Measurements from ENCODE around the gene LHFPL2.
A peak's percentile ranks its signal among the peaks of the same experiment; 100 is the strongest.

The LHFPL2 gene

DNA sequence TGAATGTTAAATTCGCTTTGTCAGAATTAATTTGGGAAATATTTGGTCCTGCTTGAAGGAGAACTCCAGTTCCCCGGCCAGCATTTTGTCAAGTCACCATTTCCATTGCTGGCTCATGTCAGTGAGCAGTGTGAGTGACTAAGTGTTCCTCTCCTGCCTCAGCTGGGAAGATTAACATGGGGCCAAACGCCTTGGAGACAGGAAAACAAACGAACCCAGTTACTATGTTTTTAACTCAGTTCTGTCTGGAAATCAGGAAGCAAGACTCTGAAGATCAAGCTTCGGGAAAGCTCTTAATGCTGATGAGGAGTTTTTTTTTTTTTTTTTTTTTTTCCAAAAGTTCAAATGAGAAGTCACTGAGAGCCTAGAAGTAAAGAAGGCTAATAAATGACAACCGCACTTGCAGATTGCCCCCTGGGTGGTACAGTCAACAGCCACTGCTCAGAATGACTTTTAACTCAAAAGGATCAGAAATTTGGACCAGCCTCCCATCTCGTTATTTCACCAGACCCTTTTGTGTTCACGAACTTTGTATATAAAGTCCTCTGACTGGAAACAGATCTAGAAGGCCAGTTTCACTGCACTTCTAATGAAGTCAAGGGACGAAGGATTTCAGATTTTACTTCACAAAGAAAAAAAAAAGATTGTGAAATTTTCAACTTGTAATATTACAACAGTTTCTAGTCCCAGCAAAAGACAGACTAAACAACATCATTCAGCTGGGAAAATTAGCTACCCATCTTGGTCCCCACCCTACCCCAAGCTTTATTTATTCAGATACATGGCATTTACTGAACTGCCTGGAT, 121.3 kb downstream of the LHFPL2 start:
- DNase-seq: peak; percentile 70
- in situ Hi-C loops (cut with HindIII; ENCODE audit: low pct_ligation_motif_present, low pct_unique_long_range_greater_than_20kb, low sequenced_read_pairs): loop anchor here (25.0 kb wide), 1 partner anchor 110 kb away; the partner anchor contains the start of gene LHFPL2

DNA sequence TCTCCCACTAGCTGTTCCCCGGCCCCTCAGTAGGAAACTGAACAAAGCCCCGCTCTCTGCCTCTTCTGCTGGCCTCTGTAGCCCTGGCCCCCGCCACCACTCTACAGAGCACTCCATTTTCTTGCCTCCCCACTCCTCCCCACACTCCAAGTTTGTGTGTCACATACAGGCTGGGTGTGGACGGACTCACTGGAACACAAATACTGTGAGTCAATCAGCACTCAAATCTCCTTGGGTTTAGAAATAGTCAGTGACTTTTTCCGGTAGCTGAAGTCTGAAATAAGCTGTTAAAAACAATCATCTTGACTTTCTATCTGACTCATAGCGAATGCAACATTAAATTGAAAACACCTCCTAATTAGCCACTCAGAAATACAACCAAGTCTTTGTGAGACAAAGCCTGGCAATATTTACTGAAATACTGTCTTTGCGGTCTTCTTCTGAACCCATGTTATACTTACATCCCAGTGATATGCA, 122.5 kb downstream of the LHFPL2 start:
- in situ Hi-C loops (cut with HindIII; ENCODE audit: low pct_ligation_motif_present, low pct_unique_long_range_greater_than_20kb, low sequenced_read_pairs): loop anchor here (25.0 kb wide), 1 partner anchor 111 kb away; the partner anchor contains the start of gene LHFPL2

DNA sequence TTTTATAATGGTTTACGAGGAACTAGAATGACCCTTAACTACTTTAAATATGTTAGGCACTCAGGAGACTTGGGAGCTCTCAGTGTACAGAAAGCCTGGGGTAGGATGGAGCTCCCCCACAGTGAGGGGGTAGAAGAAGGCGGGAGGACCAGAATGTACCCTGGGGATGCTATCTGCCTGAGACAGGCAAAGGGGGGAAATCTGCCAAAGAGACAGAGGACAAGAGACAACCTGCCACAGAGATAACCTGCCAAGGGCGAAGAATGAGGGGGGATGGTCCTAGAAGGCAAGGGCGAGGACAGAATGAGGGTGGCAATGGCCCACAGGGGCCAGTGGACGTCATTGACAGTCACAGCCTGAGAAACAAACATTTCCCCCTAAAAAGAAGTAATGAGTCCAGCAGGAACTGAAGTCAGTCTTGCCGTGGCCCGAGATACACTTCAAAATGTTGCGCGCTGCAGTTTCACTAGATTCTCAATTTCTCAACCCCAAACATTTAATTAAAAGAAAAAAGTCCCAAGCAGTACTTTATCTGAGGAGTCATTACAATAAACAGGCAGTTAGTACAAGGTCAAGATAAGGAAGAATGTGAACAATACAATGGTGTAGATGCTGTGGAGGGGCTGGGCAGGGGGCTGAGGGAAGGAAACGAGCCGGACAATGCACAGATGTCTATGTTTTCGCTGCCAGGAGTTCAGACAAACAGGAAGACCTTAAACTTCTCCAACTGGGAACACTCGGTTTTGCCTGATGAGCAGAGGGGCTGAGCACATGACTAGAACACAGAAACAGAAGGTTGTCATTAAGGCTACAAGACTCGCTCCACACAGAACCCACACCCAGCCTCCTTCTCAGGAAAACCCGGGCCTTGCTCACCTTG, 125.0 kb downstream of the LHFPL2 start:
- in situ Hi-C loops (cut with HindIII; ENCODE audit: low pct_ligation_motif_present, low pct_unique_long_range_greater_than_20kb, low sequenced_read_pairs): no loop called here
- no peak for DNase-seq

More for the DNA sequence above, 122.5 kb downstream of the LHFPL2 start:
- DNase-seq: no peak

DNA sequence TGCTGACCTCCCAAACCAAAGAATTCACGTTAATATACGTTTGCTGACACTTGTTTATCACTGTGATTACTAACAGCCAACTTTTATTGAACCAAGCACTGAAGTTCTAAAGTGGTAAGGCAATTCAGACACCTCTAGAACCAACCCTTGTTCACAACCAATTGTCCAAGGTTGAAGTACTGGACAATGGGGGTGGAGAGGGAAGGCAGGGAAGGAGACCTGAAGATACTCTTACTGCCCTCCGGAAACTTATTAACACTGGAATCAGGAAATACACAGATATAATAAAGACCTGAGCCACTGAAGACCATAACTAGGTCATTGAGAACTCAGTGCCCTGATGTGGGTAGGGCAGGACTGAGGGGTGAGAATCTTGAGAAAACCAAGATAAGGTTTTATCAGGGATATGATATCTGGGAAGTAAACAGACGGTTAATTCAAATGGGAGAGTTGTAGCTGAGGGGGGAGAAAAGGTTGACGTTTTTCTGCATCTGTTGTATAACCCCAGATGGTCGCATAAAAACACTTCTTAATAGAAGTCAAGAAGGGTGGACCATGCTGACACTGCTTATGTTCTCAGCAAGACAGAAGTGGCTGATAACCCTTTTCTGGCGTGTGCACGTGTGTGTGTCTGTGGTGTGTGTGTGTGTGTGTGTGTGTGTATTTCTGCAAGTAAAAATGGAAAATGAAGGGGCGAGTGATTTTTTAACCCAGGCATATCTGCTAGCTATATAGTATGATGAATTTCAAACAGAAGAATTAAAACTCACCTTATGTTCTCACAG, 125.9 kb downstream of the LHFPL2 start:
- in situ Hi-C loops (cut with HindIII; ENCODE audit: low pct_ligation_motif_present, low pct_unique_long_range_greater_than_20kb, low sequenced_read_pairs): no loop called here
- DNase-seq: no peak

DNA sequence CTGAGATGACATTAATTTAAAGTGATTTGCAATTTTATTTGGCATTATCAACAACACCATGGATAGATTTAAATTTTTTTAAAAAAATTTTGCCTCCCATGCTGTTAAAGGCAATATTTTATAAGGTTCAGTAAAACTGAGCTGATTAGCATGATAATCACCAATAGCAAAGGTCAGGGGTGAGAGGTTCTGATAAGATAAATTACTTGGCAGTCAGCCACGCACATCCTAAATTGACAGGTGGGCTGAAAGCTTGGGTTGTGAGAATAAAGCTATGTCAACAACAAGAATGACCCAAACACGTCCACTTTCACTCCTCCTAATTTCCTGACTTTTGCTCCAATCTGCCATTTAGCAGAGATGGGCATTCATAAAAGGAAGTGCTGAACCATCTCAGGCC, 127.1 kb downstream of the LHFPL2 start:
- in situ Hi-C loops (cut with HindIII; ENCODE audit: low pct_ligation_motif_present, low pct_unique_long_range_greater_than_20kb, low sequenced_read_pairs): no loop called here
- no peak for DNase-seq

DNA sequence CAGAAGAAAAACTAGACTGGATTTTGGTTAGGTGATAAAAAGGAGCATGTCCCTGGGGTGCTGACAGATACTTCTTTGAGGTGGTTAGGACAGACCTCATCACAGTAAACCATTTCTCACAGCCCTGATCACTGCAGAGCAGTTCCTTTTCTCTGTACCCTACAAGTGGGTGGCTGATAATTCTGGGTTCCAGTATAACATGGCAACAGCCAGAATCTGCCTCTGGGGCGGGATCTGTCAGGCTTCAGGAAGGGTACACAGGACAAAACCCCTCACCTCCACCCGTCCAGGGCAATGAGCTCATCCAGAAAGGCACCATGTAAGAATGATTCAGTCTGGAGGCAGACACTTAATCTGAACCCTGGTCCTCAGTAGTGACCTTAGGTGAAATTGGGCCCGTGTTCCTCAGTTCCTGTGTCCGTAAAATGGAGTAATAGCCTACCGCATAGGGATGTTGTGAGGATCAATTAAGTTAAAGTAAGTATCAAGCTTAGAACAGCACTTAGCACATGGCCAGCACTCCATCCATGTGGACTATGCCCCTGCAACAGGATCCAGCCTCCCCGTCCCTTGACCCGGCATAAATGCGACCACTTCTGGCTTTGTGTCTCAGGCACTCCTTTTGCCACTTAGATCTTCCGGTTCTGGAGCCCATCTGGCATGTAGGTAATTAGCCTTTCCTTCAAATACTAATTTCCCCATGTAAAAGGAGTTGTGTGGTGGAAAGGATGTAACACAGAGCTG, 129.2 kb downstream of the LHFPL2 start:
- DNase-seq: no peak
- in situ Hi-C loops (cut with HindIII; ENCODE audit: low pct_ligation_motif_present, low pct_unique_long_range_greater_than_20kb, low sequenced_read_pairs): no loop called here

DNA sequence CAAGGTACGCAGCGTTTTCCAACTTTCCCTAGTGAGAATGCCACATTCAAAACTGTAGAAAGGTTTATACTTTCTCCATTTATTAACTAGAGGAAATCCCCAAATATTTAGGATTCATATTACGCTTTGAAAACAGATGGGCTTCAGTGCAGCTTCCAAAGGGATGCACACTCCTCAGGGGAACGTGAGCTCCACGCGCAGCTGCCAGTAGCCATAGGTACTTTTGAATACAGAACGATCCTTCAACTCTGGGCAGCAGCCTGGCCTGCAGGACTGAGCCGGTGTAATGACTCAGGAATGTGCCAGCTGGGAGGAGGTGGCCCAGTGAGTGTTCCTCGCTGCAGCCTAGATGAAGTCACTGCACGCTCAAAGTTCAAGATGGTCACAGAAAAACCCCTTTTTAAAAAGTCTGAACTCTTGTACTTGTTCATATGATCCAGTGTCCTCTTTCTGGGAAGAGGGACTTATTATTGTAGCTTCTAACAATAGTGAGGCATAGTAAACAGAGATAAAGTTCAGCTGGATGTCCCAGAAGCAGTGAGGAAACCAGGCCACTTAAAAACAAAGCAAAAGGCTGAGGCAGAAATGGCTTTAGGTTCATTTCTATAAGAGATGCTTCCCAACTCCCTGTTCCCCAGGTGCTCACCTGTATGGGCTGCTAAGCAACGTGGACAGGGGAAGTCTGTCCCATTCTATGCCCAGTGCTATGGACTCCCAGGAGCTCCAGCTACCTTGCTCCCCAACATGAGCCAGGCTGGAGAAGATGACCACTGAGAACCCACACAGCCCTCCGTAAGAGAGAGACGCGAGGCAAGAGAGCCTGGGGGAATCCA, 130.0 kb downstream of the LHFPL2 start:
- in situ Hi-C loops (cut with HindIII; ENCODE audit: low pct_ligation_motif_present, low pct_unique_long_range_greater_than_20kb, low sequenced_read_pairs): no loop called here
- DNase-seq: peak; percentile 82

DNA sequence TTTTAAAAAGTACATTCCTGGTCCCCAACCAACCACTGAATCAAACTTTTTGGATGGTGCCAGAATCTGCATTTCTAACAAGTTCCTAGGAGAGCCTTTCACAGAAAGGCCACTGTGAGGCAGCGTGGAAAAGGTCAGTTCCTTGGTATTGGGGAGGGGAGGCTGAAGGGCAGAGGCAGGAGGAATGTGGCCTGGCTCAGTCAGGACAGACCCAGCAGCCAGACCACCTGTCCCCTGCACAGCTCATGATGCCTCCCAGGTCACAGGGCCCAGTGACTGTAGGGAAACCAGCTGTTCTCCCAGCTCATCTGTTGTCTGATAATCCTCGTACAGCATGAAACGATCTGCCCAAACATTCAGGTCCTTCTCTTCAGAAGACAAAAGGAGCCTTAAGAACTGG, 132.9 kb downstream of the LHFPL2 start:
- no peak for DNase-seq
- in situ Hi-C loops (cut with HindIII; ENCODE audit: low pct_ligation_motif_present, low pct_unique_long_range_greater_than_20kb, low sequenced_read_pairs): no loop called here

DNA sequence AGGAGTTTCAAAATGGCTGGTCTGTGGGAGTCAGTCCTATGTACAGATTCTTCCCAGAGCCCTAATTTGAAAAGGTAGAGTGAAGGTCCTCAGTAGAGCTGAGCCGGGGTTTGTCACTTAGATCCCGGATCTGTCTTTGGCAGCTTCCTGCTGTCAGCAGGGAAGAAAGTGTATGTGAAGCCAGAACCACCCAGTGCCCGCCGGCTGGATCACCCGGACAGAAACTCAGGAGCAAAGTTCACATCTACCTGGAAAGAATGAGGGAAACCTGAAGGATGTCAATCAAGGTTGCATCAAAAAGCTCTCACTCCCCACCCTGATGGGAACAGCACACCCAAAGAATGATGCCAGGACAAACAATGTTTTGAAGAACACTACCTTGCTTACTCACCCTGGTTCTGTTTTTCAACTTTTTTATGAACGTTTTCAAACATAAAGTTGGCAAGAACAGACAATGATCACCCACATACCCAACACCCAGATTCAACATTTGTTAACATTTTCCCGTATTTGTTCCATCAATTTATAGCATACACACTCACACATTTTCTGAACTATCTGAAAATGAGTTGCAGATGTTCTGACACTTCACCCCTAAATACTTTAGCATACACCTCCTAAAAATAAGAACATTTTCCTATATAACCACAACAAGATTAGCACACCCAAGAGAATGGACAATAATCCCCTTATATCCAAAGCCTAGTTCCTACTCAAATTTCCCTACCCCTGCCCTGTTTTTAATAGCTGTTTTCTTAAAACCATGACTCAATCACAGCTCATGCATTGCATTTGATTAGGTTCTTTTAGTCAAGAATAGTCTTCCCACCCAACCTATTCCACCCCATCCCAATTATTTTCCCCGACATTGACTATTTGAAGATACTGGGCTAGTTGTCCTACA, 133.9 kb downstream of the LHFPL2 start:
- DNase-seq: no peak
- in situ Hi-C loops (cut with HindIII; ENCODE audit: low pct_ligation_motif_present, low pct_unique_long_range_greater_than_20kb, low sequenced_read_pairs): no loop called here

DNA sequence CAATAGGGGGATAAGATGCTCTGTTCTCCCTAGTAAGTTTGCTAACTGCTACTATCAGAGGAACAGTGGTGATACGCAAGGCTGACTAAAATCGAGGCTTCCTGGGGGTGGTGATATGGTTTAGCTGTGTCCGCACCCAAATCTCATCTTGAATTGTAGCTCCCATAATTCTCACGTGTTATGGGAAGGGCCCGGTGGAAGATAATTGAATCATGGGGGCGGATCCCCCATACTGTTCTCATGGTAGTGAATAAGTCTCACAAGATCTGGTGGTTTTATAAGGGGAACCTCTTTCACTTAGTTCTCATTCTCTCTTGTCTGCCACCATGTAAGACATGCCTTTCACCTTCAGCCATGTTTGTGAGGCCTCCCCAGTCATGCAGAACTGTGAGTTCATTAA, 135.1 kb downstream of the LHFPL2 start:
- in situ Hi-C loops (cut with HindIII; ENCODE audit: low pct_ligation_motif_present, low pct_unique_long_range_greater_than_20kb, low sequenced_read_pairs): no loop called here
- no peak for DNase-seq

DNA sequence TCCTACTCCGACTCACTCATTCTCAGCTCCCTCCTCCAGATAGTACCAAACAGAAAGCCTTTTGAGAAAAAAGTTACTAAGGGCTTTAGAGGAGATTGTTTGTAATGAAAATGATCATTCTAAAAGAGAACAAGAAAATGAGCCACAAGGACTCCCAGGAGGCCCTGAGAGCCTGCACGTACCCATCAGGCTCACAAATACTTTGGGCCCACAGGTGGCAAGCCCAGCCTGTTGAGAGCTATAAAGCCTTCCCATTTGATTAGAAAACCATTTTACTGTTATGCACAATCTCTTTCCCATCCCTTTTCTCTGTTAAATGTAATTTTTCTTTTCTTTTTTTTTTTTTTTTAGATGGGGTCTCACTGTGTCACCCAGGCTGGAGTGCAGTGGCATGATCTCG, 136.1 kb downstream of the LHFPL2 start:
- DNase-seq: no peak
- in situ Hi-C loops (cut with HindIII; ENCODE audit: low pct_ligation_motif_present, low pct_unique_long_range_greater_than_20kb, low sequenced_read_pairs): no loop called here

DNA sequence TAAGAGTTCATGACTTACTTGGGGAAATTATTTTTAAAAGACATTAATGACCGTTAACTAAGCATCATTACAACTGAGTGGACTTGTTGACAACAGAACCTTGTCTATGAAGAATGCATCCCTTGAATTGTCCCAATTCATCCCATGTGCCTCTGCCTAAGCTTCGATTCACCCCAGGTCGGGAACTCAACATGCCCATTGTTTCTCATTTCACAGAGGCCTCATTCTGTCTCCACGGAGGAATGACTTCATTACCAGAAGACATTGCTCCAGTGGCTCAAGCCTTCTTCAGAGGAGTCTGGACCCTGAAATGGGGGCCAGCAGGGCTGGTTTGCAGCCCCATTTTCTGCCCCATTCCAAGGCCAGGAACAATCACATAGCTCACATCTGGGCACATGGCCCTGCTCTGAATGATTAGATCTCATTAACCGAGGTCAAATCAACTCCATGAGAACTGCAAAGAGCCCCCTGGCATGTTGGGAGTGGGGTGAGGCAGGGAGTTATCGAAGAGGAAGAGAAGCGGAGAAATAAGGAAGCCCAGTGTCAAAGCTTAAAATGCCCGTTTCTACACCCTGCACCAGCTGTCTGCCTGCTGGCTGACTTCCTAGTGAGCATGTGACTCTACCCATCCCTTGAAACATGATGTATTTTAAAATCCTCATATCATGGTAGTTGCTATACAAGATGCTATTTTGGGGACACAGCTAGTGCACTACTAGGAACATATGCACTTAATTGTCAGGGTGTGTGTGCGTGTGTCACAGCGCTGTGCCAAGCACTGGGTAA, 137.3 kb downstream of the LHFPL2 start:
- no peak for DNase-seq
- in situ Hi-C loops (cut with HindIII; ENCODE audit: low pct_ligation_motif_present, low pct_unique_long_range_greater_than_20kb, low sequenced_read_pairs): no loop called here

DNA sequence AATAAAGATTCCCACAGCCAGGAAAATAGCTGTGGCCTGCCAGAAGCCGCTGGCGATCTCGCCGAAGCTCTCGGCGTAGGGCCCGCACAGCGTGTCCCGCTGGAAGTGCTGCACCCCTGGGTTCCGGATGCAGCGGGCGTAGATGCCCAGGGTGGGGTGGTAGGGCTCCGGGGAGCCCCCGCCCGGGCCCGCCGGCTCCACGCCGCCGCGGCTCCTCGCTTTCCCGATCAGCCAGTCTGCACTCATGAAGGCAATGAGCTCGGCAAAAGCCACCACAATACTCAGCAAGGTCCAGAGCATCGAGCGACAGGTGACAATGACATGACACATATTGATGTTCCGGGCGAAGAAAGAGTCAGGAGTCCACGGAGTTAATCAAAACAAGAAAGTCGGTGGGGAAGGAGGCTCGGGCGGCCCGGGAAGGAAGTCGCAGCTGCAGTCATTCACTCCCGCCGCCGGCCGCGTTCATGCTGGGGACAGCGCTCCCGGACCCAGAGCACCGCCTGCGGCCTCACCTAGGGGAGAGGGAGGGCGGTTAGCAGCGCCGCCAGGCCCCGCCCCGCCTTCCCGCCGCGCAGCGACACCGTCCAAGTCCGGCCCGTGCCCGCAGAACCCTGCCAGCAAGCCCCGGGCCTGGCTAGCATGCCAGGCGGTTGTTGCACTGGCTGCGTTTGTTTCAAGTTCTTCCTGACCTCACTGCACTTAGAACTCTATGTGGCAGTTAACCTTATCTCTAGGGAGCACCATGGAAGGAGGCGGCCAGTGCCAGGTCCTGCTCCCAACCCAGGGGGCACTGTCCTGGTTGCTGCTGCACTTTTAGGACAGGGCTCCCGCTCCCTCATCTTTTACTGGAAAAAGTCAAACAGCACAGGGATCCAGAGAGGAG, 138.4 kb downstream of the LHFPL2 start:
- DNase-seq: peak; percentile 32
- in situ Hi-C loops (cut with HindIII; ENCODE audit: low pct_ligation_motif_present, low pct_unique_long_range_greater_than_20kb, low sequenced_read_pairs): no loop called here

DNA sequence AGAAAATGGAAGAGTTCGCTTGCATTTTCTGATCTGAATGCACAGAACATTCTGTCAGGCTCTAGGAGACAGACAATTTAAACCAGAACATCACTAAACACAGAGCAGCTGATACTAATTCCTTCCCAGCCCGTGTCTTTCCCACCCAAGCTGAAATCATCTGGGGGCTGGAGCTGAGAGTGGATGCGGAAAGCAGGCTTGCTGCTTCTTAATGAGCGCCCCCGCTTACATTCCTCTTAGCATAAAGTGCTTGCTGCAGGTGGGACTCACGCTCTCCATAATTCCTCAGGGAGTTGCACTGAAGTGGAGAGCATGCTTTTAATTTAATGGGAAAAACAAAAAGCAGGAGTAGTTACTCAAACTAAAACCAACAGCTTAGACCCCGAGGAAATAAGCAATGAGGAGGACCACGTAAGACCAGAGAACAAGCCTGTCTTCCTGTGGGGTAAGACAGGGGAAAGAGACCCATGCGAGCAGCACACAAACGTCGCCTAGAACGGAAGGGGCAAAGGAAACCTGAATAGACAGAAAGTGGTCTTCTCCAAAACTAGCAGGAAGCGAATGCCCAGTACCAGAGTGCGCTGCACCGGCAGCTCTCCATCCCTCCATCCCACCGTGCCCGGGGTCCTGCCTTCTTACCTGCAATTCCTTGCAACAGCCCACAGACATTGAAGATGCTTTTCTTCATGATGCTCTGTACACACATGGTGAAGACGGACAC, 139.3 kb downstream of the LHFPL2 start:
- no peak for DNase-seq
- in situ Hi-C loops (cut with HindIII; ENCODE audit: low pct_ligation_motif_present, low pct_unique_long_range_greater_than_20kb, low sequenced_read_pairs): no loop called here

All from ACHN (cell line).